ENCODE results near the gene ATXN7L3. TPM values are rescaled to one million over a fixed set of nuclear protein-coding genes. Genes with fewer than 3 reads are reported as not detected.
A peak's percentile ranks its signal among the peaks of the same experiment; 100 is the strongest.

Gene ATXN7L3
- total and polyA plus RNA-seq, 10 of the 15 experiments (the other 5 are each of a cell fraction or from before 2014, with no cell fraction given) = 0.71 to 78.7 (median 32.7) TPM

- in situ Hi-C loops (cut with MboI) (no loop called here), intact Hi-C loops (cut with micrococcal nuclease; ENCODE audit: unreplicated experiment) (no loop called here)
- peak overlapping the region; percentile 57; the same call in 1 of the 2 replicates for H3K27ac ChIP-seq (ENCODE audit: control insufficient read depth, insufficient read depth)
- no peaks in the 10 kb centered on the region for H3K27me3 ChIP-seq (replicated peaks in 1 of 2; ENCODE audit: control insufficient read depth in 2 of 2, insufficient read depth in 2 of 2, low read length in 1 of 2)
- H3K36me3 ChIP-seq (ENCODE audit: control insufficient read depth in 2 of 2, insufficient read depth in 2 of 2, low read length in 1 of 2) = no peaks in the 10 kb centered on the region
- H2AFZ ChIP-seq (ENCODE audit: control insufficient read depth, low read depth, low read length) = peak overlapping the region; percentile 47
- no peaks in the 10 kb centered on the region for H4K20me1 ChIP-seq (ENCODE audit: control insufficient read depth, insufficient read depth)
- ATAC-seq (peak; percentile 92), FAIRE-seq (peak; percentile 49), DNase-seq (ENCODE audit: low read depth, low spot score) (peak; percentile 66)
- no peaks in the 10 kb centered on the region for H3K79me2 ChIP-seq (ENCODE audit: control insufficient read depth, insufficient read depth, low read length)
- 29% methylated on average over 5 of the region's 5 CpGs for WGBS (ENCODE audit: insufficient coverage, insufficient replicate concordance, low lambda C conversion rate, missing lambda C conversion rate)
- peak overlapping the region; percentile 59 for H3K4me2 ChIP-seq (ENCODE audit: control insufficient read depth, insufficient read depth)
- no peaks in the 10 kb centered on the region for H3K9me3 ChIP-seq (replicated peaks; ENCODE audit: control insufficient read depth, insufficient read depth, low read length)
- ChIA-PET SMC1A (ENCODE audit: uncharacterized antibody, unreplicated experiment) (interaction anchor here (1.8 kb wide), 1 partner anchor 10 kb away, joined by 9 read pairs; no protein-coding TSS in a partner anchor), CTCF (interaction anchor here (0.7 kb wide), 1 partner anchor 127 kb away, joined by 3 read pairs; no protein-coding TSS in a partner anchor), RAD21 (ENCODE audit: unreplicated experiment) (interaction anchor here (0.8 to 0.9 kb wide), 2 partner anchors 10 to 15 kb away, joined by 3 to 4 read pairs; no protein-coding TSS in a partner anchor), POLR2A (interaction anchor here (1.0 to 1.4 kb wide), 3 partner anchors 8 to 11 kb away, joined by 5 to 9 read pairs (median 5); no protein-coding TSS in a partner anchor)
- no peak overlapping the region; the same call in 1 of the 2 replicates for H3K9ac ChIP-seq (ENCODE audit: control insufficient read depth, insufficient read depth, low read length)
- H3K4me3 ChIP-seq = no peak overlapping the region
- no TSS peak for BruUV-seq (replicated peaks)
- H3K4me1 ChIP-seq (ENCODE audit: control insufficient read depth, insufficient read depth, low read length) = peaks cover 23% of the 10 kb centered on the region
- TF ChIP-seq SIX5 (IDR thresholded peaks at IDR 0.05; ENCODE audit: low read depth, low read length, severe bottlenecking) (no peak), GATAD2B (conservative IDR thresholded peaks at IDR 0.05; ENCODE audit: low read depth) (no peak), ATF7 (IDR thresholded peaks at IDR 0.05; ENCODE audit: low read depth) (no peak), BCL3 (IDR thresholded peaks at IDR 0.05; ENCODE audit: borderline replicate concordance, insufficient read depth, low read depth, low read length, poor library complexity, severe bottlenecking) (no peak), NFXL1 (IDR thresholded peaks at IDR 0.05; ENCODE audit: borderline replicate concordance) (no peak), TCF3 (IDR thresholded peaks at IDR 0.05; ENCODE audit: borderline replicate concordance, insufficient read depth, low read depth, low read length) (no peak), POLR2AphosphoS5 (IDR thresholded peaks at IDR 0.05; ENCODE audit: low read length) (no peak), KAT2A (conservative IDR thresholded peaks at IDR 0.05; ENCODE audit: control insufficient read depth, low read depth, low read length) (no peak), CUX1 (IDR thresholded peaks at IDR 0.05; ENCODE audit: insufficient replicate concordance, low read depth, low read length) (no peak), ZNF217 (IDR thresholded peaks at IDR 0.05) (no peak), GABPA (IDR thresholded peaks at IDR 0.05; ENCODE audit: low read depth) (no peak), KLF5 (IDR thresholded peaks at IDR 0.05; ENCODE audit: partially characterized antibody) (no peak), CTCF (IDR thresholded peaks at IDR 0.05 in 2 of 3, conservative IDR thresholded peaks at IDR 0.05 in 1 of 3; ENCODE audit: control insufficient read depth in 2 of 3, extremely low read depth in 1 of 3, insufficient read depth in 1 of 3, low read depth in 3 of 3, low read length in 3 of 3) (no peak), LARP7 (IDR thresholded peaks at IDR 0.05) (no peak), RUNX3 (IDR thresholded peaks at IDR 0.05; ENCODE audit: low read length) (peak; percentile 33), JUNB (IDR thresholded peaks at IDR 0.05) (peak; percentile 31; the same call in 1 of the 2 replicates)
Measured at GRCh38 chr17:44236444-44236991, 36.8 kb upstream of the ATXN7L3 start.
